ENCODE data around the gene FAM168A. TPM values are rescaled to one million over a fixed set of nuclear protein-coding genes. Genes with fewer than 3 reads are reported as not detected.

The FAM168A gene
- total and polyA plus RNA-seq, 9 of the 15 experiments (the other 6 are each of a cell fraction or from before 2014, with no cell fraction given) = 0.44 to 7.2 (median 2.9) TPM

- BruUV-seq (replicated peaks) = no TSS peak
- Histone ChIP-seq H3K36me3 (ENCODE audit: control insufficient read depth, insufficient read depth, low read length) (peaks cover 35% of the 10 kb centered on the region; the same call in 2 of the 3 replicates), H3K9ac (ENCODE audit: insufficient read depth in 1 of 2, low read depth in 2 of 2, low read length in 2 of 2) (peak overlapping the region; percentile 32 to 80; a peak in 3 of 4 replicates), H3K27ac (ENCODE audit: extremely low read depth, low read depth, low read length) (peak overlapping the region; percentile 42), H3K27me3 (ENCODE audit: control insufficient read depth in 2 of 2, insufficient read depth in 2 of 2, low read length in 2 of 2) (no peaks in the 10 kb centered on the region), H3K4me1 (replicated peaks in 1 of 2; ENCODE audit: control insufficient read depth in 2 of 2, insufficient read depth in 2 of 2, low read length in 2 of 2) (peaks cover 42 to 90% of the 10 kb centered on the region in 2 experiments), H3K9me1 (ENCODE audit: control insufficient read depth, insufficient read depth, low read length) (peaks cover 24% of the 10 kb centered on the region), H4K20me1 (replicated peaks; ENCODE audit: control insufficient read depth, insufficient read depth, low read length) (peaks cover 52% of the 10 kb centered on the region), H2AFZ (ENCODE audit: low read depth, low read length) (no peak overlapping the region), H3K4me2 (ENCODE audit: insufficient read depth, low read length) (peak overlapping the region; percentile 24), H3K4me3 (no peak overlapping the region), H3K9me3 (replicated peaks; ENCODE audit: control insufficient read depth, insufficient read depth, low read depth, low read length) (no peaks in the 10 kb centered on the region), H3K79me2 (ENCODE audit: control insufficient read depth, insufficient read depth, low read length) (peaks cover 82% of the 10 kb centered on the region)
- ChIA-PET POLR2A (interaction anchor here (0.5 to 1.7 kb wide), 6 partner anchors 9 to 1085 kb away, joined by 3 to 8 read pairs (median 4); partner anchors contain the start of gene RELT), CTCF (ENCODE audit: low intra/inter-chr PET ratio) (no interaction called here)
- FAIRE-seq (peak; percentile 49), ATAC-seq (peak; percentile 71), DNase-seq (ENCODE audit: extremely low read depth in 1 of 4, low spot score in 3 of 4) (peak in 2 of 4 experiments; percentile 71 to 73)
- 46% methylated on average over 16 of the region's 21 CpGs for WGBS (ENCODE audit: insufficient coverage, low coverage, missing lambda C conversion rate)
- in situ Hi-C loops (cut with MboI) = no loop called here
- intact Hi-C loops (cut with micrococcal nuclease) = no loop called here
- TF ChIP-seq ZBTB1 (CRISPR knock-in tag; IDR thresholded peaks at IDR 0.05; ENCODE audit: borderline replicate concordance, low read depth) (no peak), MECOM (CRISPR knock-in tag; IDR thresholded peaks at IDR 0.05) (no peak), CXXC5 (CRISPR knock-in tag; IDR thresholded peaks at IDR 0.05) (peak; percentile 42), ZNF609 (CRISPR knock-in tag; IDR thresholded peaks at IDR 0.05; ENCODE audit: borderline replicate concordance) (0 out of 2 replicates have a peak, but pooled peaks have one; percentile 29), ETS1 (conservative IDR thresholded peaks at IDR 0.05; ENCODE audit: control insufficient read depth, low read depth, low read length) (no peak), EGR1 (conservative IDR thresholded peaks at IDR 0.05) (peak; percentile 39), VEZF1 (CRISPR knock-in tag; IDR thresholded peaks at IDR 0.05) (peak; percentile 76), ZBTB9 (CRISPR knock-in tag; IDR thresholded peaks at IDR 0.05) (peak; percentile 100), ZNF766 (CRISPR knock-in tag; conservative IDR thresholded peaks at IDR 0.05) (0 out of 2 replicates have a peak, but pooled peaks have one; percentile 16)
- TF ChIP-seq, protein P1, sequence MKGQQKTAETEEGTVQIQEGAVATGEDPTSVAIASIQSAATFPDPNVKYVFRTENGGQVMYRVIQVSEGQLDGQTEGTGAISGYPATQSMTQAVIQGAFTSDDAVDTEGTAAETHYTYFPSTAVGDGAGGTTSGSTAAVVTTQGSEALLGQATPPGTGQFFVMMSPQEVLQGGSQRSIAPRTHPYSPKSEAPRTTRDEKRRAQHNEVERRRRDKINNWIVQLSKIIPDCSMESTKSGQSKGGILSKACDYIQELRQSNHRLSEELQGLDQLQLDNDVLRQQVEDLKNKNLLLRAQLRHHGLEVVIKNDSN (CRISPR knock-in tag; IDR thresholded peaks at IDR 0.05) = peak; percentile 7; the same call in 1 of the 2 replicates
Measured at GRCh38 chr11:73384872-73385689, 212.8 kb downstream of the FAM168A start.
